ENCODE measurements around the gene DNTTIP2.
"Not testable (repeated sequence)": the region's sequence is repeated elsewhere in the genome, so short reads cannot be mapped to it uniquely, and the experiment has no call there.

DNA sequence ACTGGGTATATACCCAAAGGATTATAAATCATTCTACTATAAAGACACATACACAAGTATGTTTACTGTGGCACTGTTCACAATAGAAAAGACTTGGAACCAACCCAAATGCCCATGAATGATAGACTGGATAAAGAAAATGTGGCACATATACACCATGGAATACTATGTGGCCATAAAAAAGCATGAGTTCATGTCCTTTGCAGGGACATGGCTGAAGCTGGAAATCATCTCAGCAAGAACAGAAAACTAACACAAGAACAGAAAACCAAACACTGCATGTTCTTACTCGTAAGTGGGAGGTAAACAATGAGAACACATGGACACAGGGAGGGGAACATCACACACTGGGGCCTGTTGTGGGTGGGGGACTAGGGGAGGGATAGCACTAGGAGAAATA lies 10.5 kb downstream of the DNTTIP2 start:
- TF ChIP-seq, protein P1, sequence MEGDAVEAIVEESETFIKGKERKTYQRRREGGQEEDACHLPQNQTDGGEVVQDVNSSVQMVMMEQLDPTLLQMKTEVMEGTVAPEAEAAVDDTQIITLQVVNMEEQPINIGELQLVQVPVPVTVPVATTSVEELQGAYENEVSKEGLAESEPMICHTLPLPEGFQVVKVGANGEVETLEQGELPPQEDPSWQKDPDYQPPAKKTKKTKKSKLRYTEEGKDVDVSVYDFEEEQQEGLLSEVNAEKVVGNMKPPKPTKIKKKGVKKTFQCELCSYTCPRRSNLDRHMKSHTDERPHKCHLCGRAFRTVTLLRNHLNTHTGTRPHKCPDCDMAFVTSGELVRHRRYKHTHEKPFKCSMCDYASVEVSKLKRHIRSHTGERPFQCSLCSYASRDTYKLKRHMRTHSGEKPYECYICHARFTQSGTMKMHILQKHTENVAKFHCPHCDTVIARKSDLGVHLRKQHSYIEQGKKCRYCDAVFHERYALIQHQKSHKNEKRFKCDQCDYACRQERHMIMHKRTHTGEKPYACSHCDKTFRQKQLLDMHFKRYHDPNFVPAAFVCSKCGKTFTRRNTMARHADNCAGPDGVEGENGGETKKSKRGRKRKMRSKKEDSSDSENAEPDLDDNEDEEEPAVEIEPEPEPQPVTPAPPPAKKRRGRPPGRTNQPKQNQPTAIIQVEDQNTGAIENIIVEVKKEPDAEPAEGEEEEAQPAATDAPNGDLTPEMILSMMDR (IDR thresholded peaks at IDR 0.05) = not testable (repeated sequence)
- TF ChIP-seq EP300 (IDR thresholded peaks at IDR 0.05) = not testable (repeated sequence)

All from stomach (tissue), 4 donors.